KMS-11 (cell line): Measurements from ENCODE around the gene CDC42SE2.

Experiments
- H2AFZ ChIP-seq: fragments of 200-600 bp; sonication (generic); 2 replicates; pipeline ENCODE4 v1.6.1; 2016; ENCODE audit warnings: antibody characterized with exemption, mixed run types, low read depth
- H3K27ac ChIP-seq: fragments of 200-600 bp; sonication (generic); 2 replicates; pipeline ENCODE4 v1.6.1; 2016; ENCODE audit warnings: mild to moderate bottlenecking, mixed run types
- H3K27me3 ChIP-seq: fragments of 200-600 bp; sonication (generic); 2 replicates; pipeline ENCODE4 v1.6.1; 2017; ENCODE audit warnings: mild to moderate bottlenecking, low read depth, mixed run types, moderate library complexity; ENCODE audit not compliant: insufficient read depth
- H3K36me3 ChIP-seq: fragments of 200-600 bp; sonication (generic); 2 replicates; pipeline ENCODE4 v1.6.1; 2017; ENCODE audit warnings: mild to moderate bottlenecking, mixed run types; ENCODE audit not compliant: insufficient read depth
- H3K4me1 ChIP-seq: fragments of 200-600 bp; sonication (generic); 2 replicates; pipeline ENCODE4 v1.6.1; 2016; ENCODE audit warnings: mild to moderate bottlenecking, low read depth, mixed run types; ENCODE audit not compliant: poor library complexity, severe bottlenecking
- H3K4me2 ChIP-seq: fragments of 200-600 bp; sonication (generic); 2 replicates; pipeline ENCODE4 v1.7.0; 2016; ENCODE audit warnings: mild to moderate bottlenecking, mixed run types
- H3K4me3 ChIP-seq: fragments of 200-600 bp; sonication (generic); IDR thresholded peaks from 2 replicates; pipeline ENCODE4 v1.6.1; 2017; ENCODE audit warnings: low read depth, low read length, mixed read lengths; ENCODE audit not compliant: insufficient read depth
- H3K79me2 ChIP-seq: fragments of 200-600 bp; sonication (generic); 2 replicates; pipeline ENCODE4 v1.6.1; 2016; ENCODE audit warnings: low read depth, mixed run types; ENCODE audit not compliant: insufficient read depth
- H3K9ac ChIP-seq: fragments of 200-600 bp; sonication (generic); 2 replicates; pipeline ENCODE4 v1.6.1; 2016; ENCODE audit warnings: mild to moderate bottlenecking, mixed run types
- H4K20me1 ChIP-seq: fragments of 200-600 bp; sonication (generic); 2 replicates; pipeline ENCODE4 v1.6.1; 2016; ENCODE audit warnings: mild to moderate bottlenecking, mixed run types; ENCODE audit not compliant: insufficient read depth
- TF ChIP-seq, protein P1 (sequence below): fragments of 200-600 bp; sonication (generic); conservative IDR thresholded peaks from 2 replicates; pipeline ENCODE4 v1.6.1; 2017; ENCODE audit warnings: low read depth, mild to moderate bottlenecking, antibody characterized with exemption, low read length, moderate library complexity, mixed read lengths

The CDC42SE2 gene

GRCh38 chr5:131263648-131264450, at the start of gene CDC42SE2:
TSS of gene CDC42SE2 (plus strand) at chr5:131264053. CDS start at chr5:131359494, 95,441 bp downstream.
- Histone ChIP-seq H3K4me2 (peak within 1 kb of the TSS; percentile 98), H3K36me3 (no peaks in the 10 kb centered on the region)
- TF ChIP-seq, protein P1, sequence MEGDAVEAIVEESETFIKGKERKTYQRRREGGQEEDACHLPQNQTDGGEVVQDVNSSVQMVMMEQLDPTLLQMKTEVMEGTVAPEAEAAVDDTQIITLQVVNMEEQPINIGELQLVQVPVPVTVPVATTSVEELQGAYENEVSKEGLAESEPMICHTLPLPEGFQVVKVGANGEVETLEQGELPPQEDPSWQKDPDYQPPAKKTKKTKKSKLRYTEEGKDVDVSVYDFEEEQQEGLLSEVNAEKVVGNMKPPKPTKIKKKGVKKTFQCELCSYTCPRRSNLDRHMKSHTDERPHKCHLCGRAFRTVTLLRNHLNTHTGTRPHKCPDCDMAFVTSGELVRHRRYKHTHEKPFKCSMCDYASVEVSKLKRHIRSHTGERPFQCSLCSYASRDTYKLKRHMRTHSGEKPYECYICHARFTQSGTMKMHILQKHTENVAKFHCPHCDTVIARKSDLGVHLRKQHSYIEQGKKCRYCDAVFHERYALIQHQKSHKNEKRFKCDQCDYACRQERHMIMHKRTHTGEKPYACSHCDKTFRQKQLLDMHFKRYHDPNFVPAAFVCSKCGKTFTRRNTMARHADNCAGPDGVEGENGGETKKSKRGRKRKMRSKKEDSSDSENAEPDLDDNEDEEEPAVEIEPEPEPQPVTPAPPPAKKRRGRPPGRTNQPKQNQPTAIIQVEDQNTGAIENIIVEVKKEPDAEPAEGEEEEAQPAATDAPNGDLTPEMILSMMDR, result no peak

GRCh38 chr5:131214609-131215227, 49.1 kb upstream of the CDC42SE2 start:
- H3K4me3 ChIP-seq, result no peak overlapping the region
- no peak overlapping the region for H3K4me2 ChIP-seq
- H3K27ac ChIP-seq, result no peak overlapping the region
- no peaks in the 10 kb centered on the region for H3K36me3 ChIP-seq
- H3K79me2 ChIP-seq, result no peaks in the 10 kb centered on the region
- no peaks in the 10 kb centered on the region for H3K27me3 ChIP-seq
- no peak overlapping the region for H2AFZ ChIP-seq
- TF ChIP-seq, protein P1, result no peak
- peaks cover under 1% of the 10 kb centered on the region for H3K4me1 ChIP-seq
- no peaks in the 10 kb centered on the region for H4K20me1 ChIP-seq
- no peak overlapping the region for H3K9ac ChIP-seq

More at GRCh38 chr5:131263648-131264450, at the start of gene CDC42SE2:
- Histone ChIP-seq H3K4me1 (peaks cover 38% of the 10 kb centered on the region), H3K4me3 (no peak within 1 kb of the TSS), H4K20me1 (no peaks in the 10 kb centered on the region), H2AFZ (peak within 1 kb of the TSS; percentile 78; the same call in 1 of the 2 replicates), H3K27ac (peak within 1 kb of the TSS; percentile 93), H3K9ac (peak within 1 kb of the TSS; percentile 81), H3K79me2 (peaks cover 44% of the 10 kb centered on the region), H3K27me3 (no peaks in the 10 kb centered on the region)

- no peak overlapping the region for H2AFZ ChIP-seq
- no peaks in the 10 kb centered on the region for H4K20me1 ChIP-seq
- no peak overlapping the region for H3K4me3 ChIP-seq
- H3K4me1 ChIP-seq, result no peaks in the 10 kb centered on the region
- no peaks in the 10 kb centered on the region for H3K36me3 ChIP-seq
- no peak overlapping the region for H3K27ac ChIP-seq
- H3K4me2 ChIP-seq, result no peak overlapping the region
- H3K9ac ChIP-seq, result no peak overlapping the region
- H3K79me2 ChIP-seq, result no peaks in the 10 kb centered on the region
- no peaks in the 10 kb centered on the region for H3K27me3 ChIP-seq
- TF ChIP-seq, protein P1, result no peak
Measured at GRCh38 chr5:131217791-131218190, 46.1 kb upstream of the CDC42SE2 start.

- H2AFZ ChIP-seq, result no peak overlapping the region
- H4K20me1 ChIP-seq, result no peaks in the 10 kb centered on the region
- no peak overlapping the region for H3K4me3 ChIP-seq
- no peaks in the 10 kb centered on the region for H3K36me3 ChIP-seq
- TF ChIP-seq, protein P1, result no peak
- H3K4me2 ChIP-seq, result no peak overlapping the region
- no peaks in the 10 kb centered on the region for H3K27me3 ChIP-seq
- H3K79me2 ChIP-seq, result no peaks in the 10 kb centered on the region
- H3K4me1 ChIP-seq, result no peaks in the 10 kb centered on the region
- H3K9ac ChIP-seq, result no peak overlapping the region
- H3K27ac ChIP-seq, result no peak overlapping the region
Measured at GRCh38 chr5:131218392-131218791, 45.5 kb upstream of the CDC42SE2 start.
